A549 (cell line): ENCODE data around the gene FBXO48. TPM values are rescaled to one million over a fixed set of nuclear protein-coding genes. Genes with fewer than 3 reads are reported as not detected.

Source experiments
- ATAC-seq, 2 experiments: fragments of 200-7000 bp in 1 of 2; fragments of >200 bp in 1 of 2; cut with Nextera tagmentation in 1 of 2; cut with Tn5 transposase in 1 of 2; 3 replicates each; pipeline versions ENCODE4 v1.8.0 to v1.9.1; 2018 to 2020; ENCODE audit warnings: mild to moderate bottlenecking in 1 of 2, moderate library complexity in 1 of 2
- CTCF ChIA-PET: fragments of 300-600 bp; sonication (Branson Sonifier 250); formaldehyde crosslinking; extraction: SDS; loops from one replicate; lab custom pipeline; 2021; ENCODE audit warnings: antibody characterized with exemption, inconsistent platforms; lab: Yijun Ruan, JAX
- POLR2A ChIA-PET: fragments of 350-600 bp; formaldehyde crosslinking; extraction: SDS; loops from one replicate; lab custom pipeline; 2021; ENCODE audit warnings: antibody characterized with exemption, inconsistent platforms; lab: Yijun Ruan, JAX
- DNase-seq, 2 experiments: peaks; one replicate each; pipeline versions ENCODE4 v3.0.0 to v3.0.0-alpha.2; 2011 to 2016; ENCODE audit warnings: low read depth in 1 of 2, low spot score in 1 of 2
- FAIRE-seq: peaks from 2 replicates; lab custom pipeline; 2011; peaks lifted over from hg19 to GRCh38; lab: Jason Lieb, UNC
- H3K27ac ChIP-seq, 2 experiments: fragments of >200 bp; sonication (Bioruptor Twin); formaldehyde crosslinking; 3 replicates each; pipeline ENCODE4 v1.5.1; 2016 to 2017
- H3K4me1 ChIP-seq: fragments of >200 bp; sonication (Bioruptor Twin); formaldehyde crosslinking; 3 replicates; pipeline ENCODE4 v1.6.1; 2016
- H3K4me2 ChIP-seq: fragments of >200 bp; sonication (Bioruptor Twin); formaldehyde crosslinking; 3 replicates; pipeline ENCODE4 v1.6.1; 2016
- H3K4me3 ChIP-seq: fragments of >200 bp; sonication (Bioruptor Twin); formaldehyde crosslinking; 3 replicates; pipeline ENCODE4 v1.5.1; 2016
- H3K9me3 ChIP-seq: fragments of >200 bp; sonication (Bioruptor Twin); formaldehyde crosslinking; 3 replicates; pipeline ENCODE4 v1.6.1; 2016
- EHMT2 ChIP-seq: fragments of 200-600 bp; sonication (generic); IDR thresholded peaks from 2 replicates; pipeline ENCODE4 v1.6.1; 2016; ENCODE audit warnings: antibody characterized with exemption, low read depth, mild to moderate bottlenecking, moderate library complexity
- FOSB ChIP-seq: fragments of 250-450 bp; sonication (Bioruptor Pico); IDR thresholded peaks from 2 replicates; pipeline ENCODE4 v1.5.0; 2020; ENCODE audit warnings: mild to moderate bottlenecking, moderate library complexity
- JUN ChIP-seq, 2 experiments: fragments of >200 bp; sonication (Bioruptor Twin); formaldehyde crosslinking; IDR thresholded peaks; 2 replicates in 1 of 2; 3 replicates in 1 of 2; pipeline ENCODE4 v1.6.1; 2016 to 2017
- MAFK ChIP-seq: fragments of 450-650 bp; IDR thresholded peaks from 2 replicates; pipeline ENCODE4 v1.6.1; 2014; ENCODE audit not compliant: partially characterized antibody
- RFX5 ChIP-seq: fragments of 450-650 bp; IDR thresholded peaks from 2 replicates; pipeline ENCODE4 v1.7.1; 2014; ENCODE audit warnings: antibody characterized with exemption, mild to moderate bottlenecking, moderate library complexity
- ZNF302 ChIP-seq: fragments of 250-450 bp; sonication (Bioruptor Pico); IDR thresholded peaks from 2 replicates; pipeline ENCODE4 v1.9.0; 2021; ENCODE audit warnings: inconsistent platforms, mild to moderate bottlenecking, moderate library complexity
- WGBS: methylation state at CpG from one replicate; pipeline ENCODE4 v1.1.6; 2017; ENCODE audit errors: missing lambda C conversion rate; 5-methylcytosine and 5-hydroxymethylcytosine counted together
- polyA plus RNA-seq, 4 experiments: library from polyadenylated mRNA; depleted of rRNA in 3 of 4; stranded (reverse); fragments of >200 nt; fragmentation: RNase III in 1 of 4; extraction: RNeasy Plus Mini Kit Qiagen cat#74134 plus additional on column Dnase treatment in 1 of 4; gene quantifications; 2 replicates in 3 of 4; 3 replicates in 1 of 4; pipeline ENCODE4 v1.2.3, GENCODE V29; 2011 to 2017

Gene FBXO48
- polyA plus RNA-seq, 2 of the 4 experiments (the other 2 are of a cell fraction) = 0.72 to 2.1 TPM

GRCh38 chr2:68411397-68412126 is 55.5 kb downstream of the FBXO48 start:
- no peak for FAIRE-seq
- POLR2A ChIA-PET = no interaction called here

More at GRCh38 chr2:68411397-68412126, 55.5 kb downstream of the FBXO48 start:
- ATAC-seq (no peak), DNase-seq (no peak)
- no peak overlapping the region for H3K27ac ChIP-seq
- H3K9me3 ChIP-seq = no peaks in the 10 kb centered on the region
- H3K4me1 ChIP-seq = no peaks in the 10 kb centered on the region
- no peak overlapping the region for H3K4me2 ChIP-seq
- no peak for TF ChIP-seq ZNF302 (CRISPR knock-in tag)
- TF ChIP-seq RFX5 = no peak
- no peak for TF ChIP-seq FOSB
- no peak for TF ChIP-seq EHMT2
- no peak for TF ChIP-seq MAFK
- TF ChIP-seq JUN (IDR thresholded peaks at IDR 0.05) = no peak
- TF ChIP-seq, all 56 proteins: peak for 0
- CTCF ChIA-PET = interaction anchor here (0.6 to 1.7 kb wide), 4 partner anchors 9 to 1222 kb away, joined by 3 to 8 read pairs (median 3); no protein-coding TSS in a partner anchor
- WGBS = 49% methylated on average over 4 of the region's 4 CpGs
- no peak overlapping the region for H3K4me3 ChIP-seq

Other genes with a start within 250 kb of the FBXO48 start
- 27.3 and 30.7 TPM in 2 replicates for gene PPP3R1, start 214.8 kb downstream of the FBXO48 start, polyA plus RNA-seq (2011; rRNA removed)
- gene PPP3R1, start 214.8 kb downstream of the FBXO48 start, polyA plus RNA-seq (2017; fragmentation: RNase III; extraction: RNeasy Plus Mini Kit Qiagen cat#74134 plus additional on column Dnase treatment) = 53.7 to 55.1 TPM (median 54.4 TPM) in 3 replicates
- gene CNRIP1, start 147.3 kb downstream of the FBXO48 start, polyA plus RNA-seq (2011; rRNA removed) = 0.93 and 1.2 TPM in 2 replicates
- gene CNRIP1, start 147.3 kb downstream of the FBXO48 start, polyA plus RNA-seq (2017; fragmentation: RNase III; extraction: RNeasy Plus Mini Kit Qiagen cat#74134 plus additional on column Dnase treatment) = 2.3 to 2.9 TPM (median 2.6 TPM) in 3 replicates
- gene PLEK, start 102.0 kb downstream of the FBXO48 start, polyA plus RNA-seq (2011; rRNA removed) = not detected in 2 replicates
- 0.04 TPM in 1 of 3 replicates, not detected in the others for gene PLEK, start 102.0 kb downstream of the FBXO48 start, polyA plus RNA-seq (2017; fragmentation: RNase III; extraction: RNeasy Plus Mini Kit Qiagen cat#74134 plus additional on column Dnase treatment)
- gene APLF, start 291 bp upstream of the FBXO48 start, polyA plus RNA-seq (2011; rRNA removed) = 2.1 and 2.8 TPM in 2 replicates
- 1.5 to 1.8 TPM (median 1.5 TPM) in 3 replicates for gene APLF, start 291 bp upstream of the FBXO48 start, polyA plus RNA-seq (2017; fragmentation: RNase III; extraction: RNeasy Plus Mini Kit Qiagen cat#74134 plus additional on column Dnase treatment)
- not detected in 2 replicates for gene PROKR1, start 176.3 kb upstream of the FBXO48 start, polyA plus RNA-seq (2011; rRNA removed)
- gene PROKR1, start 176.3 kb upstream of the FBXO48 start, polyA plus RNA-seq (2017; fragmentation: RNase III; extraction: RNeasy Plus Mini Kit Qiagen cat#74134 plus additional on column Dnase treatment) = not detected in 3 replicates